HepG2 (cell line): ENCODE results near the gene DOCK11. TPM values are rescaled to one million over a fixed set of nuclear protein-coding genes. Genes with fewer than 3 reads are reported as not detected.

Source experiments
- ATAC-seq: fragments of 200-7000 bp; cut with Tn5 transposase; 3 replicates; pipeline ENCODE4 v1.9.1; 2020; ENCODE audit warnings: mild to moderate bottlenecking, moderate library complexity
- BruUV-seq: library from RNA; stranded (reverse); fragments of 400-500 nt; replicated peaks from 2 replicates; lab custom pipeline; 2021; lab: Mats Ljungman, UMichigan
- CTCF ChIA-PET: fragments of 300-600 bp; formaldehyde crosslinking; extraction: SDS; loops from one replicate; lab custom pipeline; 2021; ENCODE audit warnings: low total read pairs, inconsistent platforms, low intra/inter-chr PET ratio; lab: Yijun Ruan, JAX
- POLR2A ChIA-PET: fragments of 350-600 bp; sonication (Branson Sonifier 250); formaldehyde crosslinking; loops from one replicate; lab custom pipeline; 2020; ENCODE audit warnings: antibody characterized with exemption, inconsistent platforms; lab: Yijun Ruan, JAX
- DNase-seq: peaks from one replicate; pipeline ENCODE4 v3.0.0-alpha.2; 2015; ENCODE audit warnings: low spot score
- FAIRE-seq: peaks from 3 replicates; lab custom pipeline; 2011; peaks lifted over from hg19 to GRCh38; lab: Jason Lieb, UNC
- H2AFZ ChIP-seq: one replicate; pipeline ENCODE4 v1.6.1; 2011; ENCODE audit warnings: low read length, inconsistent platforms
- H3K27ac ChIP-seq: fragments of 300-600 bp; 3 replicates; pipeline ENCODE4 v1.8.0; 2011; ENCODE audit warnings: mixed run types, mild to moderate bottlenecking, mixed read lengths, low read length, inconsistent platforms; ENCODE audit not compliant: insufficient read depth; ENCODE audit errors: extremely low read length
- H3K27me3 ChIP-seq, 2 experiments: fragments of 200-600 bp in 1 of 2; 2 replicates in 1 of 2; 3 replicates in 1 of 2; pipeline versions ENCODE4 v1.6.0 to v1.8.0; 2011; ENCODE audit warnings: low read length in 2 of 2, mild to moderate bottlenecking in 2 of 2, moderate library complexity in 2 of 2, inconsistent platforms in 1 of 2; ENCODE audit not compliant: insufficient read depth in 2 of 2, control insufficient read depth in 1 of 2
- H3K36me3 ChIP-seq, 2 experiments: fragments of 200-600 bp in 1 of 2; replicated peaks in 1 of 2; 2 replicates in 1 of 2; 3 replicates in 1 of 2; pipeline versions ENCODE4 v1.5.1 to v1.8.0; 2011; ENCODE audit warnings: low read length in 2 of 2, inconsistent platforms in 1 of 2; ENCODE audit not compliant: insufficient read depth in 2 of 2, control insufficient read depth in 1 of 2
- H3K4me1 ChIP-seq: 2 replicates; pipeline ENCODE4 v1.5.1; 2012; ENCODE audit warnings: low read length, inconsistent platforms; ENCODE audit not compliant: insufficient read depth
- H3K4me2 ChIP-seq: 2 replicates; pipeline ENCODE4 v1.6.0; 2011; ENCODE audit warnings: low read depth, low read length, inconsistent platforms
- H3K4me3 ChIP-seq, 3 experiments: fragments of 200-600 bp in 1 of 3; sonication (generic), shearing (Covaris generic) in 1 of 3; replicated peaks in 1 of 3; 2 replicates each; pipeline ENCODE4 v1.5.1; 2011 to 2016; ENCODE audit warnings: low read length in 3 of 3, inconsistent platforms in 2 of 3, low read depth in 2 of 3, mild to moderate bottlenecking in 2 of 3, control low read depth in 1 of 3, mixed read lengths in 1 of 3; ENCODE audit not compliant: insufficient read depth in 1 of 3
- H3K79me2 ChIP-seq: one replicate; pipeline ENCODE4 v1.6.1; 2011; ENCODE audit warnings: low read length, inconsistent platforms; ENCODE audit not compliant: insufficient read depth
- H3K9ac ChIP-seq: 2 replicates; pipeline ENCODE4 v1.6.0; 2011; ENCODE audit warnings: mild to moderate bottlenecking, low read depth, low read length, inconsistent platforms; ENCODE audit not compliant: insufficient read depth
- H3K9me3 ChIP-seq: 2 replicates; pipeline ENCODE4 v1.5.1; 2012; ENCODE audit warnings: mild to moderate bottlenecking, low read length
- H4K20me1 ChIP-seq: 2 replicates; pipeline ENCODE4 v1.6.0; 2011; ENCODE audit warnings: inconsistent platforms, mild to moderate bottlenecking, low read length, moderate library complexity; ENCODE audit not compliant: insufficient read depth
- NFE2L2 ChIP-seq: fragments of 150-350 bp; IDR thresholded peaks from 2 replicates; pipeline ENCODE4 v1.6.1; 2014; ENCODE audit warnings: low read length
- PHF20 ChIP-seq: sonication (generic); formaldehyde crosslinking; IDR thresholded peaks from 2 replicates; pipeline ENCODE4 v1.5.0; 2020; ENCODE audit warnings: mild to moderate bottlenecking, missing genetic modification reagents
- SMAD9 ChIP-seq: sonication (generic); formaldehyde crosslinking; IDR thresholded peaks from 2 replicates; pipeline ENCODE4 v1.5.1; 2020; ENCODE audit warnings: mild to moderate bottlenecking, missing genetic modification reagents
- TAF15 ChIP-seq: fragments of 200-400 bp; formaldehyde crosslinking; IDR thresholded peaks from one replicate; pipeline ENCODE4 v1.6.1; 2018; ENCODE audit warnings: mild to moderate bottlenecking, low read depth, low read length; ENCODE audit not compliant: poor library complexity, severe bottlenecking
- ZFP36L1 ChIP-seq: sonication (generic); formaldehyde crosslinking; IDR thresholded peaks from 2 replicates; pipeline ENCODE4 v1.8.0; 2022; ENCODE audit warnings: mild to moderate bottlenecking, missing genetic modification reagents, moderate library complexity
- WGBS: methylation state at CpG from one replicate; pipeline ENCODE4 v1.1.6; 2017; ENCODE audit warnings: low lambda C conversion rate; 5-methylcytosine and 5-hydroxymethylcytosine counted together
- in situ Hi-C: cut with HindIII; loops from 2 replicates; pipeline ENCODE4 v1.10.0; 2017; ENCODE audit warnings: low pct_unique_long_range_greater_than_20kb; ENCODE audit not compliant: extremely low pct_ligation_motif_present
- intact Hi-C: fragments of 100-400 bp; cut with micrococcal nuclease; formaldehyde crosslinking; loops from one replicate; pipeline ENCODE4 v1.10.0; 2022; ENCODE audit not compliant: unreplicated experiment
- polyA plus RNA-seq, 8 experiments: library from polyadenylated mRNA; depleted of rRNA in 3 of 8; stranded (reverse) in 7 of 8; unstranded in 1 of 8; fragments of >200 nt; fragmentation: Illumina TruSeq in 4 of 8; extraction: Trizol in 4 of 8; gene quantifications; 2 replicates each; pipeline versions ENCODE4 v1.2.1 to v1.2.3, GENCODE V29; 2011 to 2016; ENCODE audit warnings: low read depth in 4 of 8, missing spikeins in 1 of 8, mixed read lengths in 1 of 8; ENCODE audit not compliant: insufficient read depth in 1 of 8
- total RNA-seq, 5 experiments: library from RNA; depleted of rRNA; stranded (reverse); fragments of >200 nt; fragmentation: Illumina TruSeq; extraction: Trizol; gene quantifications; 2 replicates each; pipeline ENCODE4 v1.2.3, GENCODE V29; 2016; ENCODE audit warnings: low read depth in 1 of 5
- TF ChIP-seq, protein P1 (sequence below): sonication (generic); formaldehyde crosslinking; IDR thresholded peaks from 2 replicates; pipeline ENCODE4 v1.4.0; 2020; ENCODE audit warnings: missing genetic modification reagents
- TF ChIP-seq, protein P2 (sequence below): sonication (generic); formaldehyde crosslinking; conservative IDR thresholded peaks from 2 replicates; pipeline ENCODE4 v1.8.1; 2023; ENCODE audit warnings: missing genetic modification reagents
- TF ChIP-seq, protein P3 (sequence below): sonication (generic); formaldehyde crosslinking; conservative IDR thresholded peaks from 2 replicates; pipeline ENCODE4 v1.8.0; 2022; ENCODE audit warnings: low read depth, missing genetic modification reagents

Gene DOCK11
- total and polyA plus RNA-seq, 2 of the 13 experiments (the other 11 are each of a cell fraction or from before 2014, with no cell fraction given) = 0.02 to 0.12 TPM

DNA sequence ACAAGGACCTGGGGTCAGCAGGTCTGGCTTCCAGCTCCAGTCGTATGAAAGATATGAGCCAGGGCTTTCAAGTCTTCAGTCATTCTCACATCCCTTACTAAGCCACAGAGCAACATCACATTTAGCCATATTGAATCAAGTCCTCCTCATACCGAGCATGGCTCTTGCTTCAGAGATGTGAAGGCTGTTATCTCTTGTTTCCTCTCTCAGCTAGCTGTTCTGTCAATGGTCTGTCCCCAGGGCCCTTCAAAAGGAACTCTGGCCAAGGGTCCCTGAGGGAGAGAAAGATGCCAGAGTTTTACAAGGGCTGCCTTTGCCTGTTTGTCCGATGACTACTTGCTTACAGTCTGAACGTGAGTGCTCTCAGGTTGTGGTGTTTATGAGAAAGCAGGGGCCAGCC, 30.5 kb downstream of the DOCK11 start (continued):
- TF ChIP-seq, protein P1, sequence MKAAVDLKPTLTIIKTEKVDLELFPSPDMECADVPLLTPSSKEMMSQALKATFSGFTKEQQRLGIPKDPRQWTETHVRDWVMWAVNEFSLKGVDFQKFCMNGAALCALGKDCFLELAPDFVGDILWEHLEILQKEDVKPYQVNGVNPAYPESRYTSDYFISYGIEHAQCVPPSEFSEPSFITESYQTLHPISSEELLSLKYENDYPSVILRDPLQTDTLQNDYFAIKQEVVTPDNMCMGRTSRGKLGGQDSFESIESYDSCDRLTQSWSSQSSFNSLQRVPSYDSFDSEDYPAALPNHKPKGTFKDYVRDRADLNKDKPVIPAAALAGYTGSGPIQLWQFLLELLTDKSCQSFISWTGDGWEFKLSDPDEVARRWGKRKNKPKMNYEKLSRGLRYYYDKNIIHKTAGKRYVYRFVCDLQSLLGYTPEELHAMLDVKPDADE (CRISPR knock-in tag) = no peak
- no peak for TF ChIP-seq TAF15
- TF ChIP-seq SMAD9 (CRISPR knock-in tag) = no peak

DNA sequence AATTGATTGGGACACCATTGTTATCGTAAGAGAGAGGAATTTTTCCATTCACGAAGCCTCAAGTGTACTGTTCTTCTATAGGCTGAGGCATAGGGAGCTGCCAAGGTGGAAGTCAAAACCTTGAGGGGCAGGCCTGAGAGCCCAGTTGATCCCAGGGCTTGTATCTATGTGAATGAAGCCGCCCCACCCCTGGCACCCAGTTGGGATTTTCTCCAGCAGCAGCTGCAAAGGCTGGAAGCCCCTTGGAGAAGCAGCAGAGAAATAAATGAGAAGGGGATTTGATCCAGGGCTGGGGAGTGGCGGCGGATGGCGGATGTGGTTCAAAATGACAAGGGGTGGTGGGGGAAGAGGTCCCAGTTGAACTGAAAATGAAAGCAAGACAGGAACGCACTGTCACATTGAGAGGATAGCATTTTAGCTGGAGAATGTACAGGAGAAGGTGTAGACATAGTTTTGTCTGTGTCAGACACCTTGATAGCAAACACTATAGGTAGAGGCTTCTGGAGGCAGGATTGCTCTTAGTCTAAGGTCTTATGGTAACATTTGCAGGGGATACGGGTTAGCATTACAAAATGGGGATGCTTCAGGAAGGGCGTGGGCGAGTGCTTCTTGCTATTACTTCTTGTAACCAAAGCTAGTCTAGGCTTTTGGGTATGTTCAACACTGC, 32.6 kb downstream of the DOCK11 start:
- Histone ChIP-seq H3K79me2 (no peaks in the 10 kb centered on the region), H2AFZ (no peak overlapping the region), H3K4me3 (no peak overlapping the region), H3K9me3 (no peaks in the 10 kb centered on the region), H4K20me1 (no peaks in the 10 kb centered on the region), H3K36me3 (no peaks in the 10 kb centered on the region), H3K4me2 (no peak overlapping the region), H3K9ac (no peak overlapping the region), H3K27me3 (no peaks in the 10 kb centered on the region), H3K27ac (no peak overlapping the region), H3K4me1 (no peaks in the 10 kb centered on the region)
- in situ Hi-C loops (no loop called here), intact Hi-C loops (no loop called here)
- DNase-seq (no peak), ATAC-seq (no peak), FAIRE-seq (no peak)
- TF ChIP-seq ZFP36L1 (CRISPR knock-in tag) (no peak), PHF20 (CRISPR knock-in tag) (no peak), NFE2L2 (no peak)
- TF ChIP-seq, protein P2, sequence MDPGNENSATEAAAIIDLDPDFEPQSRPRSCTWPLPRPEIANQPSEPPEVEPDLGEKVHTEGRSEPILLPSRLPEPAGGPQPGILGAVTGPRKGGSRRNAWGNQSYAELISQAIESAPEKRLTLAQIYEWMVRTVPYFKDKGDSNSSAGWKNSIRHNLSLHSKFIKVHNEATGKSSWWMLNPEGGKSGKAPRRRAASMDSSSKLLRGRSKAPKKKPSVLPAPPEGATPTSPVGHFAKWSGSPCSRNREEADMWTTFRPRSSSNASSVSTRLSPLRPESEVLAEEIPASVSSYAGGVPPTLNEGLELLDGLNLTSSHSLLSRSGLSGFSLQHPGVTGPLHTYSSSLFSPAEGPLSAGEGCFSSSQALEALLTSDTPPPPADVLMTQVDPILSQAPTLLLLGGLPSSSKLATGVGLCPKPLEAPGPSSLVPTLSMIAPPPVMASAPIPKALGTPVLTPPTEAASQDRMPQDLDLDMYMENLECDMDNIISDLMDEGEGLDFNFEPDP (CRISPR knock-in tag) = no peak
- TF ChIP-seq, protein P3, sequence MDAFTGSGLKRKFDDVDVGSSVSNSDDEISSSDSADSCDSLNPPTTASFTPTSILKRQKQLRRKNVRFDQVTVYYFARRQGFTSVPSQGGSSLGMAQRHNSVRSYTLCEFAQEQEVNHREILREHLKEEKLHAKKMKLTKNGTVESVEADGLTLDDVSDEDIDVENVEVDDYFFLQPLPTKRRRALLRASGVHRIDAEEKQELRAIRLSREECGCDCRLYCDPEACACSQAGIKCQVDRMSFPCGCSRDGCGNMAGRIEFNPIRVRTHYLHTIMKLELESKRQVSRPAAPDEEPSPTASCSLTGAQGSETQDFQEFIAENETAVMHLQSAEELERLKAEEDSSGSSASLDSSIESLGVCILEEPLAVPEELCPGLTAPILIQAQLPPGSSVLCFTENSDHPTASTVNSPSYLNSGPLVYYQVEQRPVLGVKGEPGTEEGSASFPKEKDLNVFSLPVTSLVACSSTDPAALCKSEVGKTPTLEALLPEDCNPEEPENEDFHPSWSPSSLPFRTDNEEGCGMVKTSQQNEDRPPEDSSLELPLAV (CRISPR knock-in tag) = no peak
- POLR2A ChIA-PET = no interaction called here
- WGBS = 38% methylated on average over 5 of the region's 10 CpGs
- CTCF ChIA-PET = no interaction called here
- BruUV-seq = no TSS peak
